GM23338 (cell line): Measurements from ENCODE around the gene LRRC28. TPM values are rescaled to one million over a fixed set of nuclear protein-coding genes. Genes with fewer than 3 reads are reported as not detected.

Source experiments
- ATAC-seq: fragments of 200-7000 bp; cut with Tn5 transposase; 3 replicates; pipeline ENCODE4 v1.9.1; 2020
- DNase-seq: peaks from one replicate; pipeline ENCODE4 v3.0.0-alpha.2; 2015; ENCODE audit warnings: low spot score
- H2AFZ ChIP-seq: fragments of 200-600 bp; sonication (generic); 2 replicates; pipeline ENCODE4 v1.8.0; 2016; ENCODE audit warnings: antibody characterized with exemption, mild to moderate bottlenecking, moderate library complexity
- H3F3A ChIP-seq: fragments of 200-600 bp; sonication (generic); replicated peaks from 2 replicates; pipeline ENCODE4 v1.8.0; 2017; ENCODE audit warnings: antibody characterized with exemption, mixed run types, low read depth
- H3K27ac ChIP-seq: fragments of 200-600 bp; sonication (generic); 2 replicates; pipeline ENCODE4 v1.6.1; 2016; ENCODE audit warnings: low read depth
- H3K27me3 ChIP-seq: fragments of 200-600 bp; sonication (generic); 2 replicates; pipeline ENCODE4 v1.8.0; 2016; ENCODE audit warnings: mild to moderate bottlenecking, mixed run types, moderate library complexity; ENCODE audit not compliant: insufficient read depth
- H3K36me3 ChIP-seq: fragments of 200-600 bp; sonication (generic); 2 replicates; pipeline ENCODE4 v1.8.0; 2016; ENCODE audit warnings: mild to moderate bottlenecking; ENCODE audit not compliant: insufficient read depth
- H3K4me1 ChIP-seq: fragments of 200-600 bp; sonication (generic); 2 replicates; pipeline ENCODE4 v1.8.0; 2016; ENCODE audit warnings: mild to moderate bottlenecking, moderate library complexity; ENCODE audit not compliant: insufficient read depth
- H3K4me2 ChIP-seq: fragments of 200-600 bp; sonication (generic); 2 replicates; pipeline ENCODE4 v1.7.1; 2017; ENCODE audit warnings: mixed run types
- H3K4me3 ChIP-seq: fragments of 200-600 bp; sonication (generic); 2 replicates; pipeline ENCODE4 v1.6.1; 2016; ENCODE audit warnings: mixed run types
- H3K79me2 ChIP-seq: fragments of 200-600 bp; sonication (generic); replicated peaks from 2 replicates; pipeline ENCODE4 v1.8.0; 2017; ENCODE audit warnings: mild to moderate bottlenecking; ENCODE audit not compliant: insufficient read depth
- H3K9me2 ChIP-seq: fragments of 200-600 bp; sonication (generic); 2 replicates; pipeline ENCODE4 v1.8.0; 2017; ENCODE audit not compliant: insufficient read depth
- H4K20me1 ChIP-seq: fragments of 200-600 bp; sonication (generic); replicated peaks from 2 replicates; pipeline ENCODE4 v1.8.0; 2017; ENCODE audit warnings: mild to moderate bottlenecking; ENCODE audit not compliant: insufficient read depth
- H3K27ac Mint-ChIP-seq: 2 replicates; pipeline ENCODE4 v1.8.0; 2020; ENCODE audit warnings: inconsistent platforms, mild to moderate bottlenecking, moderate library complexity, mixed read lengths
- H3K27me3 Mint-ChIP-seq: 3 replicates; pipeline ENCODE4 v1.8.0; 2022; ENCODE audit warnings: low read depth, mild to moderate bottlenecking, moderate library complexity, mixed read lengths, inconsistent platforms; ENCODE audit not compliant: insufficient read depth, poor library complexity
- H3K36me3 Mint-ChIP-seq: 3 replicates; pipeline ENCODE4 v1.8.0; 2021; ENCODE audit warnings: low read depth, mild to moderate bottlenecking, inconsistent platforms, moderate library complexity, mixed read lengths
- H3K4me1 Mint-ChIP-seq: 3 replicates; pipeline ENCODE4 v1.8.0; 2020; ENCODE audit warnings: mild to moderate bottlenecking, inconsistent platforms, mixed read lengths
- H3K4me3 Mint-ChIP-seq: 3 replicates; pipeline ENCODE4 v1.8.0; 2021; ENCODE audit warnings: moderate library complexity, mild to moderate bottlenecking, inconsistent platforms, mixed read lengths
- H3K9me3 Mint-ChIP-seq: 3 replicates; pipeline ENCODE4 v1.8.0; 2020; ENCODE audit warnings: moderate library complexity, mild to moderate bottlenecking, inconsistent platforms, mixed read lengths
- CREB1 ChIP-seq: fragments of 250-450 bp; sonication (Bioruptor Pico); IDR thresholded peaks from 2 replicates; pipeline ENCODE4 v1.5.0; 2020; ENCODE audit warnings: low read depth, mild to moderate bottlenecking, moderate library complexity
- CTCF ChIP-seq, 2 experiments: fragments of 200-600 bp in 1 of 2; sonication (generic) in 1 of 2; conservative IDR thresholded peaks; 2 replicates each; pipeline versions ENCODE4 v1.5.1 to v1.6.1; 2016 to 2017; ENCODE audit warnings: antibody characterized with exemption in 2 of 2, low read depth in 2 of 2, mild to moderate bottlenecking in 2 of 2, moderate library complexity in 1 of 2
- EZH2 ChIP-seq: fragments of 200-600 bp; sonication (generic); IDR thresholded peaks from one replicate; pipeline ENCODE4 v1.8.0; 2017; ENCODE audit warnings: antibody characterized with exemption, mild to moderate bottlenecking, low read depth; ENCODE audit not compliant: unreplicated experiment
- NANOG ChIP-seq: IDR thresholded peaks from 2 replicates; pipeline ENCODE4 v1.6.1; 2016; ENCODE audit warnings: antibody characterized with exemption, borderline replicate concordance
- POLR2AphosphoS5 ChIP-seq: IDR thresholded peaks from 2 replicates; pipeline ENCODE4 v1.6.1; 2016; ENCODE audit warnings: antibody characterized with exemption, low read depth
- ZNF114 ChIP-seq: fragments of 250-450 bp; sonication (Bioruptor Pico); IDR thresholded peaks from 2 replicates; pipeline ENCODE4 v1.5.0; 2020; ENCODE audit warnings: mild to moderate bottlenecking, moderate library complexity
- ZNF331 ChIP-seq: fragments of 250-450 bp; sonication (Bioruptor Pico); IDR thresholded peaks from 2 replicates; pipeline ENCODE4 v1.5.0; 2020; ENCODE audit warnings: low read depth, mild to moderate bottlenecking, moderate library complexity
- polyA plus RNA-seq: library from polyadenylated mRNA; unstranded; fragments of >200 nt; fragmentation: Nextera tagmentation; extraction: Ambion mirVana; gene quantifications from 2 replicates; pipeline ENCODE4 v1.2.1, GENCODE V29; 2016
- total RNA-seq: library from RNA; depleted of rRNA; stranded (reverse); fragments of >200 nt; shearing (Covaris generic); gene quantifications from 2 replicates; pipeline ENCODE4 v1.2.3, GENCODE V29; 2014
- TF ChIP-seq, protein P1 (sequence below): IDR thresholded peaks from one replicate; pipeline ENCODE4 v1.6.1; 2018; ENCODE audit warnings: antibody characterized with exemption; ENCODE audit not compliant: unreplicated experiment

LRRC28 gene
- total and polyA plus RNA-seq, 2 experiments from 2014 or later = 12.9 to 28.4 TPM

DNA sequence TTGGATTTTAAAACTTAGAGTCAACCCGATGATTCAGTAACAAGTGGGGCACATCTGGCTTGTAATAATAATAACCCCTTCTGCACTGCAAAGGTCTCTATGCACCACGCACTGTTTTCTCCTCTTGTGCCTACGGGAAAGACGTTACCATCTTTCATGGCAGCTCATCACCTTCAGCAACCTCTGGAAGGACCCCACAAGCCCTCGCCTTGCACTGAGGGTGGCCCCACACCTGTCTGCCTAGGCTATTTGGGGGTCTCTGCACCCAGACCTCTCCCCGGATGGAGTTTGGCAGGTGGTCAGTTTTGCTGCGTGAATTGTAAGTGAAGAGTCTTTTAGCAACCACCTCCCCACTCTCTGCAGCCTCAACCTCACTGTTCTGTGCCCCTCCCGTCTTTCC is 175.9 kb downstream of the LRRC28 start (continued):
- TF ChIP-seq ZNF114 (CRISPR knock-in tag) (no peak), CREB1 (CRISPR knock-in tag) (no peak), ZNF331 (no peak), CTCF (conservative IDR thresholded peaks at IDR 0.05; ENCODE audit: low read depth in 2 of 2) (no peak), NANOG (no peak)

DNA sequence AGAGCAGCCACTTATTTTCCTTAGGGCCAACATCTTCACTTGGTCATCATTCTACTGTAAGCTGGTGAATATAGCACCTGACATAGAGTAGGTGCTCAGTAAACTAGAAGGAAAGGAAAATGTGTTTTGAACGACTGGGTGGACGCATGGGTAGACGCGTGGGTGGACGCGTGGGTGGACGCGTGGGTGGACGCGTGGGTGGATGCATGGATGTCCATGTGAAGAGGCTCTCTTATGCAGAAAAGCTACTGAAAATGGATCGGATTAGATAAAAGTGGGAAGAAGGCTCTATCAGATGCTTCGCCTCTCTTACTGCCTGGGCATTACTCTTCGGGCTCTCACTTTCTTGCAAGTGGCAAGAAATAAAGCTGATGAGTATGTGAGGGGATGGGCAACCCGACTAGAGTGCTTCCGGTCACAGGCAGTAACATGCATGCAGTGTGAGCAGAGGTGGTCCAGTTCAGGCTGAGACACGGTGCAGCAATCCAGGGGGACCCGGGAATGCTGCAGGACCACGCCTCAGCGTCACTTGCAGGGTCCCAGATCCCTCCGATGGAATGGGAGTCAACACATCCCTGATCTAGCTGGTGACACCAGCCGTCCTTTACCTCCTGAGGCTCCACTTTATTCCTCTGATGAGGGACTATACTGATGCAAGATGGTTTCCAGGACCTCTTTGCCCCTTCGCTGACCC is 176.5 kb downstream of the LRRC28 start:
- Mint-ChIP-seq H3K4me3 (no peak overlapping the region), H3K4me1 (no peaks in the 10 kb centered on the region; the same call in 2 of the 3 replicates), H3K27me3 (peaks cover 5% of the 10 kb centered on the region), H3K27ac (no peak overlapping the region), H3K9me3 (no peaks in the 10 kb centered on the region), H3K36me3 (no peaks in the 10 kb centered on the region)
- Histone ChIP-seq H3K27me3 (no peaks in the 10 kb centered on the region), H4K20me1 (no peaks in the 10 kb centered on the region), H3K4me3 (no peak overlapping the region), H3K27ac (no peak overlapping the region), H3F3A (no peaks in the 10 kb centered on the region), H3K4me1 (no peaks in the 10 kb centered on the region), H3K36me3 (no peaks in the 10 kb centered on the region), H3K79me2 (no peaks in the 10 kb centered on the region), H3K4me2 (no peak overlapping the region), H3K9me2 (no peaks in the 10 kb centered on the region), H2AFZ (no peak overlapping the region)
- DNase-seq (no peak), ATAC-seq (no peak)
- TF ChIP-seq EZH2 = no peak
- TF ChIP-seq ZNF114 (CRISPR knock-in tag) = no peak
- TF ChIP-seq, protein P1, sequence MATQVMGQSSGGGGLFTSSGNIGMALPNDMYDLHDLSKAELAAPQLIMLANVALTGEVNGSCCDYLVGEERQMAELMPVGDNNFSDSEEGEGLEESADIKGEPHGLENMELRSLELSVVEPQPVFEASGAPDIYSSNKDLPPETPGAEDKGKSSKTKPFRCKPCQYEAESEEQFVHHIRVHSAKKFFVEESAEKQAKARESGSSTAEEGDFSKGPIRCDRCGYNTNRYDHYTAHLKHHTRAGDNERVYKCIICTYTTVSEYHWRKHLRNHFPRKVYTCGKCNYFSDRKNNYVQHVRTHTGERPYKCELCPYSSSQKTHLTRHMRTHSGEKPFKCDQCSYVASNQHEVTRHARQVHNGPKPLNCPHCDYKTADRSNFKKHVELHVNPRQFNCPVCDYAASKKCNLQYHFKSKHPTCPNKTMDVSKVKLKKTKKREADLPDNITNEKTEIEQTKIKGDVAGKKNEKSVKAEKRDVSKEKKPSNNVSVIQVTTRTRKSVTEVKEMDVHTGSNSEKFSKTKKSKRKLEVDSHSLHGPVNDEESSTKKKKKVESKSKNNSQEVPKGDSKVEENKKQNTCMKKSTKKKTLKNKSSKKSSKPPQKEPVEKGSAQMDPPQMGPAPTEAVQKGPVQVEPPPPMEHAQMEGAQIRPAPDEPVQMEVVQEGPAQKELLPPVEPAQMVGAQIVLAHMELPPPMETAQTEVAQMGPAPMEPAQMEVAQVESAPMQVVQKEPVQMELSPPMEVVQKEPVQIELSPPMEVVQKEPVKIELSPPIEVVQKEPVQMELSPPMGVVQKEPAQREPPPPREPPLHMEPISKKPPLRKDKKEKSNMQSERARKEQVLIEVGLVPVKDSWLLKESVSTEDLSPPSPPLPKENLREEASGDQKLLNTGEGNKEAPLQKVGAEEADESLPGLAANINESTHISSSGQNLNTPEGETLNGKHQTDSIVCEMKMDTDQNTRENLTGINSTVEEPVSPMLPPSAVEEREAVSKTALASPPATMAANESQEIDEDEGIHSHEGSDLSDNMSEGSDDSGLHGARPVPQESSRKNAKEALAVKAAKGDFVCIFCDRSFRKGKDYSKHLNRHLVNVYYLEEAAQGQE = no peak
- no peak for TF ChIP-seq POLR2AphosphoS5
- TF ChIP-seq CTCF (conservative IDR thresholded peaks at IDR 0.05; ENCODE audit: low read depth in 2 of 2) = no peak
- TF ChIP-seq CREB1 (CRISPR knock-in tag) = no peak
